ENCODE measurements around the gene SLC38A5. TPM values are rescaled to one million over a fixed set of nuclear protein-coding genes. Genes with fewer than 3 reads are reported as not detected.

The SLC38A5 gene
- total RNA-seq, 1 experiment from 2014 or later = 50.6 TPM

GRCh38 chrX:48471504-48471903 lies 1.4 kb upstream of the SLC38A5 start:
- no peak for TF ChIP-seq SP1 (CRISPR knock-in tag; conservative IDR thresholded peaks at IDR 0.05)
- no peak for TF ChIP-seq TP53 (CRISPR knock-in tag; IDR thresholded peaks at IDR 0.05)
- TF ChIP-seq, protein P1, sequence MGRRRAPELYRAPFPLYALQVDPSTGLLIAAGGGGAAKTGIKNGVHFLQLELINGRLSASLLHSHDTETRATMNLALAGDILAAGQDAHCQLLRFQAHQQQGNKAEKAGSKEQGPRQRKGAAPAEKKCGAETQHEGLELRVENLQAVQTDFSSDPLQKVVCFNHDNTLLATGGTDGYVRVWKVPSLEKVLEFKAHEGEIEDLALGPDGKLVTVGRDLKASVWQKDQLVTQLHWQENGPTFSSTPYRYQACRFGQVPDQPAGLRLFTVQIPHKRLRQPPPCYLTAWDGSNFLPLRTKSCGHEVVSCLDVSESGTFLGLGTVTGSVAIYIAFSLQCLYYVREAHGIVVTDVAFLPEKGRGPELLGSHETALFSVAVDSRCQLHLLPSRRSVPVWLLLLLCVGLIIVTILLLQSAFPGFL (CRISPR knock-in tag; IDR thresholded peaks at IDR 0.05; ENCODE audit: borderline replicate concordance) = no peak
- no peak for TF ChIP-seq ESRRA (CRISPR knock-in tag; IDR thresholded peaks at IDR 0.05; ENCODE audit: borderline replicate concordance)
- TF ChIP-seq RORB (CRISPR knock-in tag; IDR thresholded peaks at IDR 0.05) = no peak
- TF ChIP-seq, protein P2, sequence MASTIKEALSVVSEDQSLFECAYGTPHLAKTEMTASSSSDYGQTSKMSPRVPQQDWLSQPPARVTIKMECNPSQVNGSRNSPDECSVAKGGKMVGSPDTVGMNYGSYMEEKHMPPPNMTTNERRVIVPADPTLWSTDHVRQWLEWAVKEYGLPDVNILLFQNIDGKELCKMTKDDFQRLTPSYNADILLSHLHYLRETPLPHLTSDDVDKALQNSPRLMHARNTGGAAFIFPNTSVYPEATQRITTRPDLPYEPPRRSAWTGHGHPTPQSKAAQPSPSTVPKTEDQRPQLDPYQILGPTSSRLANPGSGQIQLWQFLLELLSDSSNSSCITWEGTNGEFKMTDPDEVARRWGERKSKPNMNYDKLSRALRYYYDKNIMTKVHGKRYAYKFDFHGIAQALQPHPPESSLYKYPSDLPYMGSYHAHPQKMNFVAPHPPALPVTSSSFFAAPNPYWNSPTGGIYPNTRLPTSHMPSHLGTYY (CRISPR knock-in tag; IDR thresholded peaks at IDR 0.05) = no peak
- TF ChIP-seq PRRX2 (CRISPR knock-in tag; IDR thresholded peaks at IDR 0.05) = no peak
- Mint-ChIP-seq H3K36me3 (no peaks in the 10 kb centered on the region), H3K9me3 (no peaks in the 10 kb centered on the region), H3K27me3 (ENCODE audit: low read depth) (no peaks in the 10 kb centered on the region), H3K4me3 (no peak overlapping the region), H3K4me1 (peaks cover 46% of the 10 kb centered on the region), H3K27ac (no peak overlapping the region)
- DNase-seq (ENCODE audit: low spot score) = no peak
- ChIA-PET CTCF (interaction anchor here (0.7 kb wide), 1 partner anchor 36 kb away, joined by 4 read pairs; no protein-coding TSS in a partner anchor), POLR2A (no interaction called here)
- no peak for ATAC-seq

DNA sequence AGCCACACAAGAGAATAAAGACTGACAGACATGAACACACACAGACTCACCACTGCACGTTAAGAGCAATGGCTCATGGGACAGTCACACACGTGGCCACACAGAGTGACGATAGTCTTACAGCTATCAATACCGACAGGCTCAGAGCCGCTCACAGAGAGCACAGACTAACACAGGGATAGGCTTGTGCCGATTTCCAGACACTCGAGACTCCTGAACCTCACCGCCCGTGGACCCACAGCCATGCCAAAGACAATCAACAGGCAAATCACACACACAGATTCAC lies 716 bp upstream of the SLC38A5 start:
- TF ChIP-seq ZNF138 (CRISPR knock-in tag; conservative IDR thresholded peaks at IDR 0.05) = no peak
- TF ChIP-seq, protein P3, sequence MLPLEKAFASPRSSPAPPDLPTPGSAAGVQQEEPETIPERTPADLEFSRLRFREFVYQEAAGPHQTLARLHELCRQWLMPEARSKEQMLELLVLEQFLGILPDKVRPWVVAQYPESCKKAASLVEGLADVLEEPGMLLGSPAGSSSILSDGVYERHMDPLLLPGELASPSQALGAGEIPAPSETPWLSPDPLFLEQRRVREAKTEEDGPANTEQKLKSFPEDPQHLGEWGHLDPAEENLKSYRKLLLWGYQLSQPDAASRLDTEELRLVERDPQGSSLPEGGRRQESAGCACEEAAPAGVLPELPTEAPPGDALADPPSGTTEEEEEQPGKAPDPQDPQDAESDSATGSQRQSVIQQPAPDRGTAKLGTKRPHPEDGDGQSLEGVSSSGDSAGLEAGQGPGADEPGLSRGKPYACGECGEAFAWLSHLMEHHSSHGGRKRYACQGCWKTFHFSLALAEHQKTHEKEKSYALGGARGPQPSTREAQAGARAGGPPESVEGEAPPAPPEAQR (CRISPR knock-in tag; IDR thresholded peaks at IDR 0.05) = no peak
- TF ChIP-seq USF2 (CRISPR knock-in tag; IDR thresholded peaks at IDR 0.05) = no peak
- TF ChIP-seq, protein P4, sequence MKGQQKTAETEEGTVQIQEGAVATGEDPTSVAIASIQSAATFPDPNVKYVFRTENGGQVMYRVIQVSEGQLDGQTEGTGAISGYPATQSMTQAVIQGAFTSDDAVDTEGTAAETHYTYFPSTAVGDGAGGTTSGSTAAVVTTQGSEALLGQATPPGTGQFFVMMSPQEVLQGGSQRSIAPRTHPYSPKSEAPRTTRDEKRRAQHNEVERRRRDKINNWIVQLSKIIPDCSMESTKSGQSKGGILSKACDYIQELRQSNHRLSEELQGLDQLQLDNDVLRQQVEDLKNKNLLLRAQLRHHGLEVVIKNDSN (CRISPR knock-in tag; IDR thresholded peaks at IDR 0.05) = no peak
- TF ChIP-seq, protein P5, sequence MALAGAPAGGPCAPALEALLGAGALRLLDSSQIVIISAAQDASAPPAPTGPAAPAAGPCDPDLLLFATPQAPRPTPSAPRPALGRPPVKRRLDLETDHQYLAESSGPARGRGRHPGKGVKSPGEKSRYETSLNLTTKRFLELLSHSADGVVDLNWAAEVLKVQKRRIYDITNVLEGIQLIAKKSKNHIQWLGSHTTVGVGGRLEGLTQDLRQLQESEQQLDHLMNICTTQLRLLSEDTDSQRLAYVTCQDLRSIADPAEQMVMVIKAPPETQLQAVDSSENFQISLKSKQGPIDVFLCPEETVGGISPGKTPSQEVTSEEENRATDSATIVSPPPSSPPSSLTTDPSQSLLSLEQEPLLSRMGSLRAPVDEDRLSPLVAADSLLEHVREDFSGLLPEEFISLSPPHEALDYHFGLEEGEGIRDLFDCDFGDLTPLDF (CRISPR knock-in tag; IDR thresholded peaks at IDR 0.05) = no peak
- TF ChIP-seq GRHL2 (CRISPR knock-in tag; IDR thresholded peaks at IDR 0.05; ENCODE audit: insufficient replicate concordance, severe bottlenecking) = no peak
- TF ChIP-seq, protein P6, sequence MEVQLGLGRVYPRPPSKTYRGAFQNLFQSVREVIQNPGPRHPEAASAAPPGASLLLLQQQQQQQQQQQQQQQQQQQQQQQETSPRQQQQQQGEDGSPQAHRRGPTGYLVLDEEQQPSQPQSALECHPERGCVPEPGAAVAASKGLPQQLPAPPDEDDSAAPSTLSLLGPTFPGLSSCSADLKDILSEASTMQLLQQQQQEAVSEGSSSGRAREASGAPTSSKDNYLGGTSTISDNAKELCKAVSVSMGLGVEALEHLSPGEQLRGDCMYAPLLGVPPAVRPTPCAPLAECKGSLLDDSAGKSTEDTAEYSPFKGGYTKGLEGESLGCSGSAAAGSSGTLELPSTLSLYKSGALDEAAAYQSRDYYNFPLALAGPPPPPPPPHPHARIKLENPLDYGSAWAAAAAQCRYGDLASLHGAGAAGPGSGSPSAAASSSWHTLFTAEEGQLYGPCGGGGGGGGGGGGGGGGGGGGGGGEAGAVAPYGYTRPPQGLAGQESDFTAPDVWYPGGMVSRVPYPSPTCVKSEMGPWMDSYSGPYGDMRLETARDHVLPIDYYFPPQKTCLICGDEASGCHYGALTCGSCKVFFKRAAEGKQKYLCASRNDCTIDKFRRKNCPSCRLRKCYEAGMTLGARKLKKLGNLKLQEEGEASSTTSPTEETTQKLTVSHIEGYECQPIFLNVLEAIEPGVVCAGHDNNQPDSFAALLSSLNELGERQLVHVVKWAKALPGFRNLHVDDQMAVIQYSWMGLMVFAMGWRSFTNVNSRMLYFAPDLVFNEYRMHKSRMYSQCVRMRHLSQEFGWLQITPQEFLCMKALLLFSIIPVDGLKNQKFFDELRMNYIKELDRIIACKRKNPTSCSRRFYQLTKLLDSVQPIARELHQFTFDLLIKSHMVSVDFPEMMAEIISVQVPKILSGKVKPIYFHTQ (CRISPR knock-in tag; IDR thresholded peaks at IDR 0.05) = no peak
- no peak for TF ChIP-seq ZNF416 (CRISPR knock-in tag; IDR thresholded peaks at IDR 0.05)
- TF ChIP-seq TCF7 (CRISPR knock-in tag; IDR thresholded peaks at IDR 0.05; ENCODE audit: low read depth) = no peak
- no peak for TF ChIP-seq GTF2I (CRISPR knock-in tag; conservative IDR thresholded peaks at IDR 0.05)
- Mint-ChIP-seq H3K4me1 (peaks cover 45% of the 10 kb centered on the region), H3K4me3 (no peak overlapping the region), H3K36me3 (peaks cover under 1% of the 10 kb centered on the region; the same call in 1 of the 2 replicates), H3K27me3 (ENCODE audit: low read depth) (no peaks in the 10 kb centered on the region), H3K27ac (no peak overlapping the region), H3K9me3 (no peaks in the 10 kb centered on the region)
- ATAC-seq = no peak
- DNase-seq (ENCODE audit: low spot score) = no peak
- ChIA-PET CTCF (no interaction called here), POLR2A (no interaction called here)
